IMR-90 (cell line): ENCODE measurements around the gene SUSD6. TPM values are rescaled to one million over a fixed set of nuclear protein-coding genes. Genes with fewer than 3 reads are reported as not detected.
A peak's percentile ranks its signal among the peaks of the same experiment; 100 is the strongest.

ENCODE experiments used
- ATAC-seq: fragments of 200-7000 bp; cut with Tn5 transposase; 2 replicates; pipeline ENCODE4 v1.9.1; 2020; ENCODE audit warnings: low read depth, mild to moderate bottlenecking, moderate library complexity
- BruUV-seq: library from RNA; stranded (reverse); fragments of 400-500 nt; replicated peaks from 2 replicates; lab custom pipeline; 2021; lab: Mats Ljungman, UMichigan
- CTCF ChIA-PET: fragments of 300-600 bp; formaldehyde crosslinking; extraction: SDS; loops from one replicate; lab custom pipeline; 2021; ENCODE audit warnings: antibody characterized with exemption; lab: Yijun Ruan, JAX
- POLR2A ChIA-PET: fragments of 300-600 bp; sonication (Branson Sonifier 250); formaldehyde crosslinking; loops from one replicate; lab custom pipeline; 2022; ENCODE audit warnings: antibody characterized with exemption; ENCODE audit not compliant: unreplicated experiment; lab: Charles Lee
- DNase-seq: peaks from one replicate; pipeline ENCODE4 v3.0.0; 2013
- H2AFZ ChIP-seq: replicated peaks from 2 replicates; pipeline ENCODE3; 2013; ENCODE audit warnings: low read length, mild to moderate bottlenecking; ENCODE audit not compliant: poor library complexity
- H2AK5ac ChIP-seq: 2 replicates; pipeline ENCODE4 v1.6.1; 2013; ENCODE audit warnings: low read depth, low read length, inconsistent platforms
- H2AK9ac ChIP-seq: replicated peaks from 2 replicates; pipeline ENCODE3; 2013; ENCODE audit warnings: mild to moderate bottlenecking, low read depth, low read length, moderate library complexity; ENCODE audit not compliant: poor library complexity
- H2BK120ac ChIP-seq: 2 replicates; pipeline ENCODE4 v1.6.1; 2013; ENCODE audit warnings: low read depth, low read length, inconsistent platforms
- H2BK15ac ChIP-seq: 3 replicates; pipeline ENCODE4 v1.6.1; 2013; ENCODE audit warnings: low read depth, low read length, inconsistent platforms
- H2BK20ac ChIP-seq: 2 replicates; pipeline ENCODE4 v1.6.1; 2013; ENCODE audit warnings: low read depth, mild to moderate bottlenecking, inconsistent platforms, low read length, moderate library complexity
- H2BK5ac ChIP-seq: 2 replicates; pipeline ENCODE4 v1.6.1; 2013; ENCODE audit warnings: mild to moderate bottlenecking, low read depth, low read length, inconsistent platforms; ENCODE audit not compliant: poor library complexity, severe bottlenecking
- H3K14ac ChIP-seq: replicated peaks from 2 replicates; pipeline ENCODE4 v1.6.1; 2013; ENCODE audit warnings: low read depth, low read length, inconsistent platforms
- H3K18ac ChIP-seq: 2 replicates; pipeline ENCODE4 v1.6.1; 2013; ENCODE audit warnings: low read depth, low read length, control low read depth
- H3K23ac ChIP-seq: 2 replicates; pipeline ENCODE4 v1.6.1; 2013; ENCODE audit warnings: low read depth, low read length, inconsistent platforms
- H3K27ac ChIP-seq: 2 replicates; pipeline ENCODE4 v1.5.1; 2013; ENCODE audit warnings: mild to moderate bottlenecking, control low read depth, low read length; ENCODE audit not compliant: insufficient read depth
- H3K27me3 ChIP-seq: 2 replicates; pipeline ENCODE4 v1.6.1; 2013; ENCODE audit warnings: low read length; ENCODE audit not compliant: control insufficient read depth, insufficient read depth
- H3K36me3 ChIP-seq: 2 replicates; pipeline ENCODE4 v1.6.1; 2013; ENCODE audit warnings: low read length, mixed read lengths; ENCODE audit not compliant: control insufficient read depth, insufficient read depth
- H3K4ac ChIP-seq: 2 replicates; pipeline ENCODE4 v1.6.1; 2013; ENCODE audit warnings: low read depth, low read length, inconsistent platforms
- H3K4me1 ChIP-seq: 2 replicates; pipeline ENCODE4 v1.6.1; 2013; ENCODE audit warnings: low read length, mixed read lengths; ENCODE audit not compliant: control insufficient read depth, insufficient read depth
- H3K4me2 ChIP-seq: 2 replicates; pipeline ENCODE4 v1.6.1; 2013; ENCODE audit warnings: low read depth, mild to moderate bottlenecking, control low read depth, low read length, moderate library complexity
- H3K4me3 ChIP-seq: 2 replicates; pipeline ENCODE4 v1.5.1; 2013; ENCODE audit warnings: low read depth, mild to moderate bottlenecking, control low read depth, low read length, moderate library complexity; ENCODE audit not compliant: insufficient read depth
- H3K56ac ChIP-seq: 2 replicates; pipeline ENCODE4 v1.6.1; 2013; ENCODE audit warnings: low read length, inconsistent platforms; ENCODE audit not compliant: insufficient read depth; ENCODE audit errors: extremely low read depth
- H3K79me1 ChIP-seq, 2 experiments: 2 replicates each; pipeline ENCODE4 v1.6.1; 2013; ENCODE audit warnings: low read length in 2 of 2, inconsistent platforms in 1 of 2, low read depth in 1 of 2
- H3K9ac ChIP-seq: 2 replicates; pipeline ENCODE4 v1.6.1; 2013; ENCODE audit warnings: low read depth, low read length, control low read depth
- H3K9me1 ChIP-seq: 2 replicates; pipeline ENCODE4 v1.6.1; 2013; ENCODE audit warnings: low read length, inconsistent platforms; ENCODE audit not compliant: insufficient read depth
- H3K9me3 ChIP-seq: 2 replicates; pipeline ENCODE4 v1.6.1; 2013; ENCODE audit warnings: low read length; ENCODE audit not compliant: control insufficient read depth, insufficient read depth
- H4K20me1 ChIP-seq: 2 replicates; pipeline ENCODE4 v1.6.1; 2013; ENCODE audit warnings: low read length, inconsistent platforms; ENCODE audit not compliant: insufficient read depth
- H4K5ac ChIP-seq: 2 replicates; pipeline ENCODE4 v1.6.1; 2013; ENCODE audit warnings: mild to moderate bottlenecking, low read depth, low read length, control low read depth
- H4K8ac ChIP-seq, 2 experiments: 2 replicates each; pipeline ENCODE4 v1.6.1; 2013; ENCODE audit warnings: low read depth in 2 of 2, low read length in 2 of 2, control low read depth in 1 of 2, inconsistent platforms in 1 of 2
- H4K91ac ChIP-seq: 2 replicates; pipeline ENCODE4 v1.6.1; 2013; ENCODE audit warnings: low read depth, low read length, inconsistent platforms; ENCODE audit not compliant: insufficient read depth
- BHLHE40 ChIP-seq: fragments of 150-350 bp; IDR thresholded peaks from 2 replicates; pipeline ENCODE4 v1.6.1; 2016; ENCODE audit warnings: mild to moderate bottlenecking, low read depth, low read length
- MAFK ChIP-seq: IDR thresholded peaks from 2 replicates; pipeline ENCODE4 v1.6.1; 2012; ENCODE audit warnings: low read depth, low read length, improper control_type of control experiment
- MAZ ChIP-seq: IDR thresholded peaks from 2 replicates; pipeline ENCODE4 v1.6.1; 2012; ENCODE audit warnings: low read depth, mild to moderate bottlenecking, low read length, improper control_type of control experiment, moderate library complexity, borderline replicate concordance
- MXI1 ChIP-seq: IDR thresholded peaks from 2 replicates; pipeline ENCODE4 v1.6.1; 2012; ENCODE audit warnings: low read depth, mild to moderate bottlenecking, low read length, moderate library complexity, borderline replicate concordance
- NFE2L2 ChIP-seq: fragments of 150-350 bp; IDR thresholded peaks from 2 replicates; pipeline ENCODE4 v1.6.1; 2016; ENCODE audit warnings: low read depth, mild to moderate bottlenecking, low read length
- POLR2A ChIP-seq: IDR thresholded peaks from 2 replicates; pipeline ENCODE4 v1.6.1; 2012; ENCODE audit warnings: mild to moderate bottlenecking, low read depth, low read length
- RAD21 ChIP-seq: IDR thresholded peaks from 2 replicates; pipeline ENCODE4 v1.6.1; 2012; ENCODE audit warnings: low read length, improper control_type of control experiment
- RCOR1 ChIP-seq: IDR thresholded peaks from 2 replicates; pipeline ENCODE4 v1.6.1; 2012; ENCODE audit warnings: mild to moderate bottlenecking, low read length, improper control_type of control experiment; ENCODE audit not compliant: insufficient replicate concordance
- RFX5 ChIP-seq: IDR thresholded peaks from 2 replicates; pipeline ENCODE4 v1.8.0; 2012; ENCODE audit warnings: low read depth, mild to moderate bottlenecking, low read length, moderate library complexity
- USF2 ChIP-seq: fragments of 150-350 bp; IDR thresholded peaks from 2 replicates; pipeline ENCODE4 v1.6.1; 2017; ENCODE audit warnings: mild to moderate bottlenecking, antibody characterized with exemption, low read length, low read depth
- WGBS, 2 experiments: methylation state at CpG; one replicate each; pipeline versions ENCODE4 v1.1.5 to v1.1.7; 2013; ENCODE audit warnings: missing lambda C conversion rate in 2 of 2; ENCODE audit not compliant: insufficient read length in 1 of 2; ENCODE audit errors: extremely low coverage in 2 of 2; 5-methylcytosine and 5-hydroxymethylcytosine counted together
- dilution Hi-C: fragments of 300-500 bp; cut with HindIII; formaldehyde crosslinking; loops from one replicate; pipeline ENCODE4 v1.14.3; 2018; ENCODE audit warnings: low sequenced_read_pairs; ENCODE audit not compliant: unreplicated experiment
- in situ Hi-C: fragments of 300-500 bp; cut with MboI; formaldehyde crosslinking; loops from 3 replicates; pipeline ENCODE4 v1.14.3; 2019; ENCODE audit warnings: low sequenced_read_pairs, inconsistent platforms, mixed read lengths
- intact Hi-C: fragments of 100-400 bp; cut with micrococcal nuclease; formaldehyde crosslinking; loops from 2 replicates; pipeline ENCODE4 v1.10.0; 2022
- polyA plus RNA-seq, 3 experiments: library from polyadenylated mRNA; depleted of rRNA; stranded (reverse); fragments of >200 nt; gene quantifications; 2 replicates each; pipeline ENCODE4 v1.2.3, GENCODE V29; 2012; ENCODE audit warnings: low replicate concordance in 1 of 3
- total RNA-seq: library from RNA; depleted of rRNA; stranded (reverse); fragments of >200 nt; gene quantifications from 2 replicates; pipeline ENCODE4 v1.2.3, GENCODE V29; 2012
- TF ChIP-seq, protein P1 (sequence below): conservative IDR thresholded peaks from 2 replicates; pipeline ENCODE4 v1.5.1; 2012; ENCODE audit warnings: mild to moderate bottlenecking, low read depth, low read length, improper control_type of control experiment

SUSD6 gene
- total and polyA plus RNA-seq, 2 of the 4 experiments (the other 2 are of a cell fraction) = 2.3 to 10.1 TPM

DNA sequence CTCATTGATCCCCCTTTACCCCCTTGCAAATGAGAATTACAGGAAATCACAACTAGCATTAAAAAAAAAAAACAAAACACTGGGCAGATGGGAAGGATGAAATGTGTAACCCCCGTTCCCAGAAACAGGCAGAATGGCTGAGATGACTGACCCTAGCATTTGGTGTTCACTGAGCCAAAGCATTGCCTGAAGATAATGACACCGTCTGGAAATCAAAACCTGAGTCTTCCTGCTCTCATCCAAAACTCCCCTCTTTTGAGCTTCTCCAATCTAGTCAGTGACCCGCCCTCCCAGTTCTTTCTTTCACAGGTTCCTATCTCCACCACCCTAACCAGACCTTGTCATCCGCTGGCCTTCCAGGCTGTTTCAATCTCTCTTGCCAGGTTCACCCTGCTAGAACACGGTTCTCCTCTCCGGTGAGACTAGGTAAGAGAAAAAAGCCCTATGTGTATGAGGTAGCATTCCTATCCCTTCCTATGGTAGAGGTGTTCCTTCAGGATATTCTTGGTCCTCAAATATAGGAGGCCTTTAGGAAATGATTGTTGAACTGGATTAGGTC, 21.3 kb downstream of the SUSD6 start:
- peak overlapping the region; percentile 95 for H2BK20ac ChIP-seq
- H2AK9ac ChIP-seq = peak overlapping the region; percentile 20
- H2BK5ac ChIP-seq = peak overlapping the region; percentile 99
- peak overlapping the region; percentile 83 for H2BK15ac ChIP-seq
- in situ Hi-C loops (no loop called here), dilution Hi-C loops (no loop called here), intact Hi-C loops (no loop called here)
- ChIA-PET CTCF (no interaction called here), POLR2A (no interaction called here)
- H3K79me1 ChIP-seq = peaks cover 27 to 87% of the 10 kb centered on the region in 2 experiments
- peak overlapping the region; percentile 98 for H3K4ac ChIP-seq
- peaks cover 47% of the 10 kb centered on the region for H3K9me1 ChIP-seq
- no peaks in the 10 kb centered on the region for H3K36me3 ChIP-seq
- BruUV-seq = no TSS peak
- peak overlapping the region; percentile 81; the same call in 1 of the 2 replicates for H3K9ac ChIP-seq
- peaks cover 54% of the 10 kb centered on the region for H3K4me1 ChIP-seq
- no peak overlapping the region for H3K4me3 ChIP-seq
- ATAC-seq (no peak), DNase-seq (no peak)
- H3K9me3 ChIP-seq = no peaks in the 10 kb centered on the region
- H3K56ac ChIP-seq = peak overlapping the region; percentile 85
- H4K5ac ChIP-seq = peak overlapping the region; percentile 98; the same call in 1 of the 2 replicates
- H2BK120ac ChIP-seq = peak overlapping the region; percentile 98
- peak overlapping the region; percentile 99 for H3K27ac ChIP-seq
- H3K27me3 ChIP-seq = no peaks in the 10 kb centered on the region
- peak overlapping the region; percentile 94 for H3K23ac ChIP-seq
- peak overlapping the region; percentile 97 for H4K91ac ChIP-seq
- H3K18ac ChIP-seq = peak overlapping the region; percentile 99
- peak overlapping the region; percentile 59 to 84; a peak in 3 of 4 replicates for H4K8ac ChIP-seq
- H3K4me2 ChIP-seq = peak overlapping the region; percentile 92
- no peak overlapping the region for H2AFZ ChIP-seq
- peaks cover 33% of the 10 kb centered on the region for H4K20me1 ChIP-seq
- TF ChIP-seq RFX5 (no peak), POLR2A (no peak), BHLHE40 (no peak), MAZ (no peak), RCOR1 (no peak), RAD21 (no peak), MXI1 (no peak), NFE2L2 (no peak), USF2 (no peak), MAFK (no peak)
- TF ChIP-seq, protein P1, sequence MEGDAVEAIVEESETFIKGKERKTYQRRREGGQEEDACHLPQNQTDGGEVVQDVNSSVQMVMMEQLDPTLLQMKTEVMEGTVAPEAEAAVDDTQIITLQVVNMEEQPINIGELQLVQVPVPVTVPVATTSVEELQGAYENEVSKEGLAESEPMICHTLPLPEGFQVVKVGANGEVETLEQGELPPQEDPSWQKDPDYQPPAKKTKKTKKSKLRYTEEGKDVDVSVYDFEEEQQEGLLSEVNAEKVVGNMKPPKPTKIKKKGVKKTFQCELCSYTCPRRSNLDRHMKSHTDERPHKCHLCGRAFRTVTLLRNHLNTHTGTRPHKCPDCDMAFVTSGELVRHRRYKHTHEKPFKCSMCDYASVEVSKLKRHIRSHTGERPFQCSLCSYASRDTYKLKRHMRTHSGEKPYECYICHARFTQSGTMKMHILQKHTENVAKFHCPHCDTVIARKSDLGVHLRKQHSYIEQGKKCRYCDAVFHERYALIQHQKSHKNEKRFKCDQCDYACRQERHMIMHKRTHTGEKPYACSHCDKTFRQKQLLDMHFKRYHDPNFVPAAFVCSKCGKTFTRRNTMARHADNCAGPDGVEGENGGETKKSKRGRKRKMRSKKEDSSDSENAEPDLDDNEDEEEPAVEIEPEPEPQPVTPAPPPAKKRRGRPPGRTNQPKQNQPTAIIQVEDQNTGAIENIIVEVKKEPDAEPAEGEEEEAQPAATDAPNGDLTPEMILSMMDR = no peak
- H3K14ac ChIP-seq = peak overlapping the region; percentile 87
- WGBS, 2 experiments = 66% methylated on average over 2 of the region's 6 CpGs; no CpG with 5 or more reads in 1 of the 2 experiments
- H2AK5ac ChIP-seq = peak overlapping the region; percentile 91
